ENCODE measurements around the gene STUB1.

Gene STUB1

DNA sequence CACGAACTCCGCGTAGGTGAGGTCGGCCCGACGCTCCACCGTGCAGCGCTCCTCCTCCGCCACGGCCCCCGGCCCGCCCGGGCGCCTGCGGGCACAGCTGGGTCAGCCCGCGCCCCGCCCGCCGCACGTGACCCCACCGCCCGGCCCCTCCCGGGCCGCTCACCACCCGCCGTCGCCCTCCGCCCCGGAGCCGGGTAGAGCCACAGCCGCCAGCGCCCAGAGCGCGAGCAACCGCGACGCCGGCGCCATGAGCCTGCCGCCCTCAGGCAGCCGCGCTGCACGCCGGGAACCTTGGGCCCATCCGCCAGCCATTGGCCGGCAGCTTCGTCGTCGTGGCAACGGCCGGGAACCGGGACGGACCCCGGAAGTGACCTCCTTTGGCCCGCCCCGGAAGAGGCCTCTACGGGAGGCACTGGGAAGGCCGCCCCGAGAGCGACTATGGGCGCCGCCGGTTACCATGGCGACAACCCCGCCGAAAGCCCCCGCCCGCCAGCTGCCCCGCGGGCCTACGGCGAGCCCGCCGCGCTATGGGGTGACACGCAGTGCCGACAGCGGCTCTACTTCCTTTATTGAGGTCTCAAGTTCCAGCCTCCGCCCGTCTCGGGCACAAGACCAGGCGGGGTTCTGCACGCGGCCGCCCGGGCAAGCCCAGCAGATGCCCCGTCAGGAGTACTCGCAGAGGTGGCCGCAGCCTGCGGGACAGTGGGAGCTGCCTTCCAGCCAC is 4.0 kb downstream of the STUB1 start, which contains the start of gene JMJD8:
JMJD8 (minus strand) TSS at position 264 of the 724 bp plus-strand sequence; CDS start at position 249, 15 bp downstream.
- TF ChIP-seq EZH2 (IDR thresholded peaks at IDR 0.05; ENCODE audit: borderline replicate concordance, low read depth, low read length, severe bottlenecking), result no peak
- TF ChIP-seq, protein P1, sequence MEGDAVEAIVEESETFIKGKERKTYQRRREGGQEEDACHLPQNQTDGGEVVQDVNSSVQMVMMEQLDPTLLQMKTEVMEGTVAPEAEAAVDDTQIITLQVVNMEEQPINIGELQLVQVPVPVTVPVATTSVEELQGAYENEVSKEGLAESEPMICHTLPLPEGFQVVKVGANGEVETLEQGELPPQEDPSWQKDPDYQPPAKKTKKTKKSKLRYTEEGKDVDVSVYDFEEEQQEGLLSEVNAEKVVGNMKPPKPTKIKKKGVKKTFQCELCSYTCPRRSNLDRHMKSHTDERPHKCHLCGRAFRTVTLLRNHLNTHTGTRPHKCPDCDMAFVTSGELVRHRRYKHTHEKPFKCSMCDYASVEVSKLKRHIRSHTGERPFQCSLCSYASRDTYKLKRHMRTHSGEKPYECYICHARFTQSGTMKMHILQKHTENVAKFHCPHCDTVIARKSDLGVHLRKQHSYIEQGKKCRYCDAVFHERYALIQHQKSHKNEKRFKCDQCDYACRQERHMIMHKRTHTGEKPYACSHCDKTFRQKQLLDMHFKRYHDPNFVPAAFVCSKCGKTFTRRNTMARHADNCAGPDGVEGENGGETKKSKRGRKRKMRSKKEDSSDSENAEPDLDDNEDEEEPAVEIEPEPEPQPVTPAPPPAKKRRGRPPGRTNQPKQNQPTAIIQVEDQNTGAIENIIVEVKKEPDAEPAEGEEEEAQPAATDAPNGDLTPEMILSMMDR (IDR thresholded peaks at IDR 0.05; ENCODE audit: borderline replicate concordance, extremely low read depth, low read length, poor library complexity, severe bottlenecking), result no peak
- DNase-seq (peak; percentile 98), ATAC-seq (ENCODE audit: insufficient read depth, low read depth) (peak; percentile 79)
- Histone ChIP-seq H3K9me3 (ENCODE audit: insufficient read depth, low read length, severe bottlenecking) (no peaks in the 10 kb centered on the region), H3K4me3 (ENCODE audit: low read depth in 1 of 2, low read length in 2 of 2) (peak within 1 kb of the TSS; percentile 61 to 98; a peak in 3 of 4 replicates), H3K4me2 (ENCODE audit: insufficient read depth, low read length) (peak within 1 kb of the TSS; percentile 99), H3K27me3 (ENCODE audit: insufficient read depth, low read length, poor library complexity) (no peaks in the 10 kb centered on the region), H3K79me2 (ENCODE audit: insufficient read depth, low read length) (peaks cover 49% of the 10 kb centered on the region), H3K4me1 (ENCODE audit: insufficient read depth, low read length) (peaks cover 77% of the 10 kb centered on the region), H4K20me1 (ENCODE audit: insufficient read depth, low read length) (peaks cover 47% of the 10 kb centered on the region), H3K36me3 (ENCODE audit: insufficient read depth, low read length) (peaks cover 69% of the 10 kb centered on the region), H3K9ac (ENCODE audit: low read depth, low read length) (peak within 1 kb of the TSS; percentile 85), H2AFZ (ENCODE audit: low read depth, low read length) (peak within 1 kb of the TSS; percentile 70), H3K27ac (ENCODE audit: low read length) (peak within 1 kb of the TSS; percentile 77)

DNA sequence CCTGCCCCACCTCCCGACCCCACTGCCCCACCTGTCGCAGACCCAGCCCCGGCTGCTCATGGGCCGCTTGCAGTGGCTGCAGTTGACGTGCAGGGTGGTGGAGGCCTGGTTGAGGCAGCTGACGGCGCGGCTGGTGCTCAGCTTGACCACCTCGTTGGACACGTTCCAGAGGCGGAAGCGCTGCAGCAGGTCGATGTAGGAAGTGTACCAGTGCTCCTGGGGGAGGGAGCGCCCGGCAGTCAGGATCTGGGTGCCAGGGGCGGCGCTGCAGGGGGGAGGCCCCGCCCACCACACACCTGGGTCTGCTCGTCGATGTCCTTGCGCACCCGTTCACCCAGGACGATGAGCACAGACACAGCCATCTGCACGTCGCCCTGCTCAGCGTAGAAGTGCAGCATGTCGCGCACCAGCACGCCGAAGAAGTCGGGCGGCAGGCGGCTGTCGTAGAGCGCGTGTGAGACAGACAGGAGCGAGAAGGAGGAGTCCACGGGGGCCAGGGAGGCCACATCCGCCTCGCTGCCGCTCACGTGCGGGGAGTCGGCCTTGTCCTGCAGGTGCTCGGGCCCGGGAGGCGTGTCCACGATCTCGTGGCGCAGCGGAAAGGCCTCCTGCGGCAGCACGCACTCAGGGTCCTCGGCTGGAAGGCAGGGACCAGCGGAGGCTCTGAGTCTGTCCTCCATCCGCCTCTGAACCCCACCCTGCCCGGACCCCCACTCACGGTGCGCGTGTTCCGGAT is 4.9 kb downstream of the STUB1 start:
- peaks cover 57% of the 10 kb centered on the region for H3K79me2 ChIP-seq (ENCODE audit: insufficient read depth, low read length)

DNA sequence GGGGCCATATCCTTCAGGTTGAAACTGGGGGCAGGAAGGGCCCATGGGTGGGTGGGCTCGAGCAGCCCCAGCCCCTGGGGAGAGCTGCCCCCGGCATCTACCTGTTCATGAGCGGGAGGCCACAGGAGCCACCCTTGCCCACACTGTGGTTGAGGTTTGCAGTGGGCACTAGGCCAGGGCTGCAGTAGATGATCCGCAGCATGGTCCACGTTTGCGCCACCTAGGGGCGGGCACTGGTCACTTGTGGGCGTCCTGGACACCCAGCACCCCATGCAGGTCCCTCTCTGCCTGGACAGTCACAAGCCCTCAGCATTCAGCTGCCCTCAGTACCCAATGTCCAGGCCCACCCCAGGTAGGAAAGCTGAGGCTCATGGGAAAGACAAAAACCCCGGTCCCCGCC is 5.8 kb downstream of the STUB1 start:
- Histone ChIP-seq H3K79me2 (ENCODE audit: insufficient read depth, low read length) (peaks cover 51% of the 10 kb centered on the region), H4K20me1 (ENCODE audit: insufficient read depth, low read length) (peaks cover 40% of the 10 kb centered on the region), H3K27me3 (ENCODE audit: insufficient read depth, low read length, poor library complexity) (no peaks in the 10 kb centered on the region), H3K4me1 (ENCODE audit: insufficient read depth, low read length) (peaks cover 81% of the 10 kb centered on the region), H3K27ac (ENCODE audit: low read length) (no peak overlapping the region), H3K4me2 (ENCODE audit: insufficient read depth, low read length) (no peak overlapping the region), H3K9ac (ENCODE audit: low read depth, low read length) (no peak overlapping the region), H3K36me3 (ENCODE audit: insufficient read depth, low read length) (peaks cover 67% of the 10 kb centered on the region), H2AFZ (ENCODE audit: low read depth, low read length) (no peak overlapping the region), H3K4me3 (ENCODE audit: low read depth in 1 of 2, low read length in 2 of 2) (no peak overlapping the region), H3K9me3 (ENCODE audit: insufficient read depth, low read length, severe bottlenecking) (no peaks in the 10 kb centered on the region)
- TF ChIP-seq, protein P1 (IDR thresholded peaks at IDR 0.05; ENCODE audit: borderline replicate concordance, extremely low read depth, low read length, poor library complexity, severe bottlenecking), result peak; percentile 51
- no peak for TF ChIP-seq EZH2 (IDR thresholded peaks at IDR 0.05; ENCODE audit: borderline replicate concordance, low read depth, low read length, severe bottlenecking)
- DNase-seq (no peak), ATAC-seq (ENCODE audit: insufficient read depth, low read depth) (no peak)

More for the DNA sequence above, 4.9 kb downstream of the STUB1 start:
- Histone ChIP-seq H3K4me2 (ENCODE audit: insufficient read depth, low read length) (peak overlapping the region; percentile 99), H3K4me1 (ENCODE audit: insufficient read depth, low read length) (peaks cover 76% of the 10 kb centered on the region), H3K36me3 (ENCODE audit: insufficient read depth, low read length) (peaks cover 69% of the 10 kb centered on the region), H3K27me3 (ENCODE audit: insufficient read depth, low read length, poor library complexity) (no peaks in the 10 kb centered on the region), H3K27ac (ENCODE audit: low read length) (no peak overlapping the region), H2AFZ (ENCODE audit: low read depth, low read length) (no peak overlapping the region), H3K9ac (ENCODE audit: low read depth, low read length) (no peak overlapping the region), H3K9me3 (ENCODE audit: insufficient read depth, low read length, severe bottlenecking) (no peaks in the 10 kb centered on the region), H4K20me1 (ENCODE audit: insufficient read depth, low read length) (peaks cover 45% of the 10 kb centered on the region), H3K4me3 (ENCODE audit: low read depth in 1 of 2, low read length in 2 of 2) (peak overlapping the region in 1 of 2 experiments; percentile 98; a peak in 2 of 4 replicates)
- ATAC-seq (ENCODE audit: insufficient read depth, low read depth) (no peak), DNase-seq (no peak)
- TF ChIP-seq EZH2 (IDR thresholded peaks at IDR 0.05; ENCODE audit: borderline replicate concordance, low read depth, low read length, severe bottlenecking), result no peak
- TF ChIP-seq, protein P1 (IDR thresholded peaks at IDR 0.05; ENCODE audit: borderline replicate concordance, extremely low read depth, low read length, poor library complexity, severe bottlenecking), result no peak

All from DND-41 (cell line).